CD4-positive, CD25-positive, alpha-beta regulatory T cell (primary cell): ENCODE measurements around the gene ITPR2. TPM values are rescaled to one million over a fixed set of nuclear protein-coding genes. Genes with fewer than 3 reads are reported as not detected.

Experiments
- ATAC-seq, 2 donors: fragments of 150-1000 bp; cut with Tn5 transposase; one replicate each; pipeline ENCODE4 v1.10.0; 2021; ENCODE audit warnings: low read depth in 2 of 2, moderate number of reproducible peaks in 2 of 2, moderate library complexity in 1 of 2
- DNase-seq, 3 donors: peaks; one replicate each; pipeline versions ENCODE4 v3.0.0 to v3.0.0-alpha.2; 2012 to 2022; ENCODE audit warnings: mixed read lengths in 1 of 3
- H3K27ac ChIP-seq: one replicate; pipeline ENCODE4 v1.7.0; 2013; ENCODE audit warnings: mild to moderate bottlenecking, low read length; ENCODE audit not compliant: insufficient read depth, poor library complexity, severe bottlenecking
- H3K27me3 ChIP-seq: one replicate; pipeline ENCODE4 v1.7.0; 2013; ENCODE audit warnings: low read length; ENCODE audit not compliant: control insufficient read depth, insufficient read depth
- H3K36me3 ChIP-seq: one replicate; pipeline ENCODE4 v1.7.0; 2013; ENCODE audit warnings: mild to moderate bottlenecking, low read length, moderate library complexity; ENCODE audit not compliant: control insufficient read depth, insufficient read depth
- H3K4me1 ChIP-seq: 2 replicates; pipeline ENCODE4 v1.7.0; 2013; ENCODE audit warnings: mild to moderate bottlenecking, low read length; ENCODE audit not compliant: insufficient read depth, control insufficient read depth, poor library complexity, severe bottlenecking
- H3K4me3 ChIP-seq: one replicate; pipeline ENCODE4 v1.7.0; 2013; ENCODE audit warnings: low read depth, mild to moderate bottlenecking, low read length, moderate library complexity
- H3K9me3 ChIP-seq, 2 experiments: 1 replicate in 1 of 2; 2 replicates in 1 of 2; pipeline ENCODE4 v1.7.0; 2013; ENCODE audit warnings: low read length in 2 of 2, mild to moderate bottlenecking in 1 of 2, moderate library complexity in 1 of 2; ENCODE audit not compliant: control insufficient read depth in 2 of 2
- H3K27ac Mint-ChIP-seq, 3 donors: one replicate each; pipeline ENCODE4 v1.8.0; 2020 to 2022; ENCODE audit warnings: mild to moderate bottlenecking in 3 of 3, mixed read lengths in 3 of 3, moderate library complexity in 2 of 3
- H3K27me3 Mint-ChIP-seq: one replicate; pipeline ENCODE4 v1.8.0; 2022; ENCODE audit warnings: mild to moderate bottlenecking, mixed read lengths
- H3K36me3 Mint-ChIP-seq: one replicate; pipeline ENCODE4 v1.8.0; 2020; ENCODE audit warnings: mixed read lengths
- H3K4me1 Mint-ChIP-seq, 4 donors: one replicate each; pipeline ENCODE4 v1.8.0; 2020 to 2022; ENCODE audit warnings: mixed read lengths in 4 of 4, mild to moderate bottlenecking in 1 of 4
- H3K4me3 Mint-ChIP-seq, 4 donors: one replicate each; pipeline ENCODE4 v1.8.0; 2020 to 2022; ENCODE audit warnings: mild to moderate bottlenecking in 4 of 4, mixed read lengths in 4 of 4, moderate library complexity in 3 of 4
- H3K9me3 Mint-ChIP-seq, 7 donors: one replicate each; pipeline ENCODE4 v1.8.0; 2020 to 2022; ENCODE audit warnings: mixed read lengths in 7 of 7, mild to moderate bottlenecking in 3 of 7, moderate library complexity in 2 of 7
- polyA plus RNA-seq, 4 donors: library from polyadenylated mRNA; unstranded; fragments of 300-500 nt; fragmentation: Illumina TruSeq; gene quantifications; one replicate each; pipeline ENCODE4 v1.2.3, GENCODE V29; 2021
- total RNA-seq: library from RNA; stranded (reverse); gene quantifications from one replicate; pipeline ENCODE4 v1.2.3, GENCODE V29; 2022

Gene ITPR2
- total and polyA plus RNA-seq, 5 donors from 2014 or later: 9.9 to 54.1 (median 11.7) TPM

GRCh38 chr12:26465419-26466097 lies 367.4 kb downstream of the ITPR2 start:
- Mint-ChIP-seq H3K36me3 (peaks cover 31% of the 10 kb centered on the region), H3K27ac (peak overlapping the region in 1 of 3 donors; percentile 9), H3K9me3 (no peaks in the 10 kb centered on the region), H3K27me3 (no peaks in the 10 kb centered on the region), H3K4me3 (no peak overlapping the region), H3K4me1 (no peaks in the 10 kb centered on the region)
- Histone ChIP-seq H3K9me3 (no peaks in the 10 kb centered on the region), H3K27ac (no peak overlapping the region), H3K36me3 (peaks cover 3% of the 10 kb centered on the region), H3K27me3 (no peaks in the 10 kb centered on the region), H3K4me1 (no peaks in the 10 kb centered on the region), H3K4me3 (no peak overlapping the region)
- DNase-seq (no peak), ATAC-seq (no peak)

GRCh38 chr12:26461776-26462175 lies 371.2 kb downstream of the ITPR2 start:
- Mint-ChIP-seq H3K4me3 (no peak overlapping the region), H3K36me3 (peaks cover 46% of the 10 kb centered on the region)
- no peak for ATAC-seq

GRCh38 chr12:26460361-26460760 lies 372.6 kb downstream of the ITPR2 start:
- H3K4me1 ChIP-seq: no peaks in the 10 kb centered on the region
- H3K9me3 ChIP-seq: no peaks in the 10 kb centered on the region
- DNase-seq (no peak), ATAC-seq (no peak)
- peaks cover 0 to 6% (median 0%) of the 10 kb centered on the region in 7 donors for H3K9me3 Mint-ChIP-seq
- H3K36me3 ChIP-seq: peaks cover 5% of the 10 kb centered on the region
- no peaks in the 10 kb centered on the region for H3K27me3 ChIP-seq
- H3K4me1 Mint-ChIP-seq: peaks cover 2 to 13% (median 10%) of the 10 kb centered on the region in 4 donors
- no peak overlapping the region for H3K27ac ChIP-seq
- no peak overlapping the region for H3K4me3 Mint-ChIP-seq
- peak overlapping the region in 1 of 3 donors; percentile 59 for H3K27ac Mint-ChIP-seq
- no peaks in the 10 kb centered on the region for H3K27me3 Mint-ChIP-seq
- H3K36me3 Mint-ChIP-seq: peaks cover 41% of the 10 kb centered on the region
- H3K4me3 ChIP-seq: no peak overlapping the region

More at GRCh38 chr12:26461776-26462175, 371.2 kb downstream of the ITPR2 start:
- no peaks in the 10 kb centered on the region for H3K9me3 ChIP-seq
- no peaks in the 10 kb centered on the region for H3K4me1 ChIP-seq
- H3K4me1 Mint-ChIP-seq: peaks cover 0 to 8% (median 4%) of the 10 kb centered on the region in 4 donors
- peaks cover 0 to 4% (median 0%) of the 10 kb centered on the region in 7 donors for H3K9me3 Mint-ChIP-seq
- no peak for DNase-seq
- no peak overlapping the region for H3K27ac ChIP-seq
- no peaks in the 10 kb centered on the region for H3K27me3 ChIP-seq
- no peak overlapping the region for H3K4me3 ChIP-seq
- no peaks in the 10 kb centered on the region for H3K27me3 Mint-ChIP-seq
- peaks cover 5% of the 10 kb centered on the region for H3K36me3 ChIP-seq
- H3K27ac Mint-ChIP-seq: no peak overlapping the region

GRCh38 chr12:26455936-26456574 lies 376.9 kb downstream of the ITPR2 start:
- no peak overlapping the region for H3K27ac Mint-ChIP-seq
- Histone ChIP-seq H3K9me3 (no peaks in the 10 kb centered on the region), H3K27me3 (no peaks in the 10 kb centered on the region), H3K4me1 (peaks cover 3% of the 10 kb centered on the region), H3K27ac (no peak overlapping the region), H3K36me3 (peaks cover 5% of the 10 kb centered on the region), H3K4me3 (no peak overlapping the region)
- no peak overlapping the region for H3K4me3 Mint-ChIP-seq
- no peaks in the 10 kb centered on the region for H3K27me3 Mint-ChIP-seq
- peak in 1 of 3 donors; percentile 73 for DNase-seq
- peaks cover 40% of the 10 kb centered on the region for H3K36me3 Mint-ChIP-seq
- peaks cover 7 to 32% (median 22%) of the 10 kb centered on the region in 4 donors for H3K4me1 Mint-ChIP-seq
- no peak for ATAC-seq
- H3K9me3 Mint-ChIP-seq: peaks cover 0 to 8% (median 0%) of the 10 kb centered on the region in 7 donors

GRCh38 chr12:26453246-26453645 lies 379.7 kb downstream of the ITPR2 start:
- Mint-ChIP-seq H3K4me3 (no peak overlapping the region), H3K9me3 (peaks cover 0 to 8% (median 0%) of the 10 kb centered on the region in 7 donors), H3K36me3 (peaks cover 40% of the 10 kb centered on the region), H3K27me3 (no peaks in the 10 kb centered on the region), H3K27ac (no peak overlapping the region), H3K4me1 (peaks cover 7 to 32% (median 22%) of the 10 kb centered on the region in 4 donors)
- no peaks in the 10 kb centered on the region for H3K27me3 ChIP-seq
- H3K9me3 ChIP-seq: no peaks in the 10 kb centered on the region
- no peak overlapping the region for H3K27ac ChIP-seq
- no peak for ATAC-seq
- H3K4me1 ChIP-seq: peaks cover 3% of the 10 kb centered on the region
- peak in 1 of 3 donors; percentile 44 for DNase-seq
- no peak overlapping the region for H3K4me3 ChIP-seq
- peaks cover 5% of the 10 kb centered on the region for H3K36me3 ChIP-seq

GRCh38 chr12:26452511-26452910 lies 380.5 kb downstream of the ITPR2 start:
- Mint-ChIP-seq H3K27me3 (no peaks in the 10 kb centered on the region), H3K4me3 (no peak overlapping the region), H3K4me1 (peaks cover 7 to 32% (median 22%) of the 10 kb centered on the region in 4 donors), H3K36me3 (peaks cover 35% of the 10 kb centered on the region), H3K27ac (no peak overlapping the region), H3K9me3 (peaks cover 0 to 8% (median 0%) of the 10 kb centered on the region in 7 donors)
- DNase-seq: no peak
- Histone ChIP-seq H3K27ac (no peak overlapping the region), H3K36me3 (peaks cover 4% of the 10 kb centered on the region), H3K4me3 (no peak overlapping the region), H3K4me1 (peaks cover 3% of the 10 kb centered on the region), H3K27me3 (no peaks in the 10 kb centered on the region), H3K9me3 (no peaks in the 10 kb centered on the region)
- ATAC-seq: no peak

- H3K9me3 ChIP-seq: no peaks in the 10 kb centered on the region
- Mint-ChIP-seq H3K9me3 (peaks cover 0 to 3% (median 0%) of the 10 kb centered on the region in 7 donors), H3K36me3 (peaks cover 28% of the 10 kb centered on the region), H3K4me3 (peak overlapping the region in 1 of 4 donors; percentile 71), H3K27me3 (no peaks in the 10 kb centered on the region), H3K4me1 (peaks cover 7 to 28% (median 17%) of the 10 kb centered on the region in 4 donors), H3K27ac (peak overlapping the region in 1 of 3 donors; percentile 14)
- no peak overlapping the region for H3K4me3 ChIP-seq
- H3K27me3 ChIP-seq: no peaks in the 10 kb centered on the region
- peaks cover 3% of the 10 kb centered on the region for H3K4me1 ChIP-seq
- H3K36me3 ChIP-seq: no peaks in the 10 kb centered on the region
- H3K27ac ChIP-seq: no peak overlapping the region
- DNase-seq (no peak), ATAC-seq (no peak)
Measured at GRCh38 chr12:26451763-26452162, 381.2 kb downstream of the ITPR2 start.
